Adipocyte (in vitro differentiated cells): ENCODE data around the gene ADGRL2.
A peak's percentile ranks its signal among the peaks of the same experiment; 100 is the strongest.

ENCODE experiments used
- DNase-seq: peaks from one replicate; pipeline ENCODE4 v3.0.0-alpha.2; 2015; ENCODE audit warnings: low read depth
- H3K27me3 ChIP-seq: replicated peaks from 2 replicates; pipeline ENCODE4 v1.7.0; 2013; ENCODE audit warnings: mild to moderate bottlenecking, low read length, moderate library complexity; ENCODE audit not compliant: control insufficient read depth, insufficient read depth
- H3K36me3 ChIP-seq: 2 replicates; pipeline ENCODE4 v1.7.0; 2013; ENCODE audit warnings: low read length, mild to moderate bottlenecking, moderate library complexity; ENCODE audit not compliant: control insufficient read depth, insufficient read depth, severe bottlenecking
- H3K4me1 ChIP-seq: 2 replicates; pipeline ENCODE4 v1.7.0; 2013; ENCODE audit warnings: mild to moderate bottlenecking, low read length, moderate library complexity; ENCODE audit not compliant: control insufficient read depth, insufficient read depth
- H3K4me3 ChIP-seq: 2 replicates; pipeline ENCODE4 v1.7.0; 2013; ENCODE audit warnings: mild to moderate bottlenecking, low read length, moderate library complexity
- H3K9ac ChIP-seq: 2 replicates; pipeline ENCODE4 v1.7.0; 2013; ENCODE audit warnings: mild to moderate bottlenecking, low read length, moderate library complexity
- H3K9me3 ChIP-seq: 2 replicates; pipeline ENCODE4 v1.7.0; 2013; ENCODE audit warnings: mild to moderate bottlenecking, low read length, moderate library complexity; ENCODE audit not compliant: control insufficient read depth

The ADGRL2 gene

DNA sequence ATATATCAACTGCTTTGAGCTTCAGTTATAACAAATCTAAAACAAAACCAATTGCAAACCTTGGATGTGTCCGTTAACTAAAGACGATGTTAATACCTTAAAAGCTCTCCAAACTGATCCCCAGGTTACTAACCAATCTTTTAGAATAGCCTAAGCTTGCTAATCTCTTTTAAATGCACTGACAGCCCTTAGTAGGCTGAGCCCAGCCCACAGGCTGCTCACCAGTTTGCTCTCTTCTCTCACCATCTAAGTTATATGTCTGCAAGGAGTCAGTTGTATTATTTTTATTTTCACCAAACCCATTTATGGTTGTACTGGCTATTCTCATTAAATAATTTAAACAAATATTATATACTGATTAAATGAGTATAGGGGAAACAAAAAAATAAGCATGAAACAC, 199.5 kb downstream of the ADGRL2 start:
- Histone ChIP-seq H3K9me3 (no peaks in the 10 kb centered on the region), H3K4me1 (peaks cover 7% of the 10 kb centered on the region), H3K9ac (no peak overlapping the region), H3K27me3 (no peaks in the 10 kb centered on the region), H3K36me3 (no peaks in the 10 kb centered on the region), H3K4me3 (no peak overlapping the region)
- no peak for DNase-seq

DNA sequence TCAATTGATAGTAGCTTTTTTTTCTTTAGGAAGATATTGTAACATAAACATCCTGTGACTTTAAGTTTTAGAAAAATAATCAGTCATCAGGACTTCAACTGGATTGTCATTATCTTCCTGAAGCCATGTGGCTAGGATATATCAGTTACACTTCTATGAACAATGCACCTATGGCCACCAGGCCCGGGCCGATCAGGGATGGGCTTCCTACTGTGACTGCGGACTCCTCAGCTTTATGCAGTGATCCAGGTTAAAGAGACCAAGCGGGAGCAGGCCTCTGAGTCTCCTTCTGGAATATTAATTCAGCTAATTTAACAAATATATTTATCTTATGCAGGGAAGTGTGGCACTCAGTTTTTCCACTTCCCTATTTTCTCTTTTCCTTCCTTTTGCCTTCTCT, 200.6 kb downstream of the ADGRL2 start:
- H3K9me3 ChIP-seq = no peaks in the 10 kb centered on the region
- H3K27me3 ChIP-seq = no peaks in the 10 kb centered on the region
- no peak overlapping the region for H3K9ac ChIP-seq
- H3K36me3 ChIP-seq = no peaks in the 10 kb centered on the region
- H3K4me1 ChIP-seq = peaks cover 7% of the 10 kb centered on the region
- H3K4me3 ChIP-seq = no peak overlapping the region
- DNase-seq = no peak

DNA sequence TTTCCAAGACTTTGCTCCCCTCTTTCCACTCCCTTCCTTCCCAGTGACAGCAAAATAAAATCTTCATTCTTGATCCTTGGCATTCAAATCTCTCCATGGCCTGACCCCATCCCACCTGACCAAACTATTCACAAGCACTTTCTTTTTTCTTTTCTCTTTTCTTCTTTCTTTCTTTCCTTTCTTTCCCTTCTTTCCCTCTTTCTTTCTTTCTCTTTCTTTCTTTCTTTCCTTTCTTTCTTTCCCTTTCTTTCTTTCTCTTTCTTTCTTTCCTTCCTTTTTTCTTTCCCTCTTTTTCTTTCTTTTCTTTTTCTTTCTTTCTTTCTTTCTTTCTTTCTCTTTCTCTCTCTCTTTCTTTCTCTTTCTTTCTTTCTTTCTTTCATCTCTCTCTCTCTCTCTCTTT, 207.1 kb downstream of the ADGRL2 start:
- H3K4me3 ChIP-seq = no peak overlapping the region
- no peaks in the 10 kb centered on the region for H3K4me1 ChIP-seq
- no peak overlapping the region for H3K9ac ChIP-seq
- no peaks in the 10 kb centered on the region for H3K27me3 ChIP-seq
- H3K9me3 ChIP-seq = no peaks in the 10 kb centered on the region
- no peak for DNase-seq
- H3K36me3 ChIP-seq = no peaks in the 10 kb centered on the region

DNA sequence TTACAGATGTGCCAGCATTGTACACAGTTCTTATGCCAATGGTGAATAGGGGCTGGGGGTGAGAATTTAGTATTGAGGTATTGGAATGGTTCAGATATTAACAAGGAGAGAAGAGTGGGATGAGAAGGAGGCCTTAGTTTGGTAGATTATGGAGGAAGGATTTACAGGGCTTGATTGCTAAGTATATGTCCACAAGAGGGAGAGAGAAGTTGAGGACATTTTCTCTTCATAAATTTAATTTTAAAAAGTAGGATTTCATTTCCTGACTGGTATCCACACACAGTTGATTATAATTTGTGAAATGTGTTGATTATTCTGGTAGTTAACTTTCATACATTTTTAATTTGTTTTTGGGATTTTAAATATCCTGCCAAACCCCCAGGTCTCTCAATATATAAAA, 213.0 kb downstream of the ADGRL2 start:
- Histone ChIP-seq H3K4me1 (no peaks in the 10 kb centered on the region), H3K27me3 (no peaks in the 10 kb centered on the region), H3K36me3 (no peaks in the 10 kb centered on the region), H3K9me3 (no peaks in the 10 kb centered on the region), H3K9ac (no peak overlapping the region), H3K4me3 (no peak overlapping the region)
- peak; percentile 26 for DNase-seq

DNA sequence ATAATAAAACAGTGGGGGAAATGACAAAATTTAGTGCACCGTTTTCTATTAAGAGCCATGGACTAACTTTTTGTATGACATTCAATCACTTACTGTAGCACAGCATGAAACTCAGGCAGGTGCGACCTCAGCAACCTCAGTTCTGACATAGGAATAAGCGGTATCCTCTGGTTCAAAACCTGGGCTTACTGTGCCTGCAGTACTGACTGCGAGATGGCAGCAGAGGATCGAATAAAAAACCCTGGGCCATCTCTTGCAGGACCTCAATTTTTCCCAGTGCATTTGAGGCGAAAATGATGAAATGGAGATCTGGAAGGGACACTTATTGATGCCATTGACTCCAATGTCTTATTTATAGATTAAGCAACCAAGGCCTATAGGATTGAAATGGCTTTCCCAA, 214.7 kb downstream of the ADGRL2 start:
- Histone ChIP-seq H3K9me3 (peaks cover under 1% of the 10 kb centered on the region), H3K27me3 (no peaks in the 10 kb centered on the region), H3K4me3 (no peak overlapping the region), H3K9ac (no peak overlapping the region), H3K4me1 (no peaks in the 10 kb centered on the region), H3K36me3 (no peaks in the 10 kb centered on the region)
- DNase-seq = no peak

DNA sequence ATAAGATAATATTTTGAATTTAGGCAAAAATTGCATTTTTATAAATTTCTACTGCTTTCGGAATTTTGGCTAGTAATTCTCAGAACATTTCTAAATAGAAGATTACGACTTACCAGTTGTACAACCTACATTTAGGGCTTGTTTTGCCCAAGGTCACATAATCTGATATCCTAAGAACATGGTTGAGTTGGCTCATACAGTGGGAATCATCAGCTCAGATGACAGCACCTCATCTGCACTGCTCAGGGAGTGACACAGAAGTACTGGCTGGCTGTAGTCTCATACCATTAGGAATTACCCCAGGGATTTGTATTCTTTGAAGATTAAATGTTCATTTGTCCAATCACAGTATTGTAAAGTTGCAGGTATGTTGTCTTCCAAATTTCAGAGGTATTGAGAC, 217.6 kb downstream of the ADGRL2 start:
- DNase-seq = no peak
- H3K4me3 ChIP-seq = no peak overlapping the region
- peaks cover 5% of the 10 kb centered on the region for H3K9me3 ChIP-seq
- no peaks in the 10 kb centered on the region for H3K27me3 ChIP-seq
- no peaks in the 10 kb centered on the region for H3K4me1 ChIP-seq
- no peak overlapping the region for H3K9ac ChIP-seq
- H3K36me3 ChIP-seq = no peaks in the 10 kb centered on the region

DNA sequence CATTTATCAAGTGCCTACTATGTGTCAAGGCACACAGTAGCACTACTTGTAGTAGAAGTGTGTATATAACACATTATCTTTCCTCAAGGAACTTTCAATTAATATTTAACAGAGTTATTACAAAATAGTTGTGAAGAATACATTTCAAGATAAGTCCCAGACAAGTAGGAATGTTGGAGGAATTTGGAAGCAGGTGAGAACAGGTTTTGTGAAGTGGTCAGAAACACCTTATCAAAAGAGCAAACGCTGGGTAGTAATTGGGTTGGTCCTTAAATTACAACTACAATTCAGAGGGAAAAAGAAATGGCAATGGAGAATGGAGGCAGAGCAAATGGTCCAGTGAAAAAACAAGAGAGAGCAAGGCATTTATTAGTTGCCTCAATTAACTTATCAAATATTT, 218.8 kb downstream of the ADGRL2 start:
- Histone ChIP-seq H3K27me3 (no peaks in the 10 kb centered on the region), H3K4me1 (no peaks in the 10 kb centered on the region), H3K9me3 (peaks cover 5% of the 10 kb centered on the region), H3K9ac (no peak overlapping the region), H3K4me3 (no peak overlapping the region), H3K36me3 (no peaks in the 10 kb centered on the region)
- no peak for DNase-seq

DNA sequence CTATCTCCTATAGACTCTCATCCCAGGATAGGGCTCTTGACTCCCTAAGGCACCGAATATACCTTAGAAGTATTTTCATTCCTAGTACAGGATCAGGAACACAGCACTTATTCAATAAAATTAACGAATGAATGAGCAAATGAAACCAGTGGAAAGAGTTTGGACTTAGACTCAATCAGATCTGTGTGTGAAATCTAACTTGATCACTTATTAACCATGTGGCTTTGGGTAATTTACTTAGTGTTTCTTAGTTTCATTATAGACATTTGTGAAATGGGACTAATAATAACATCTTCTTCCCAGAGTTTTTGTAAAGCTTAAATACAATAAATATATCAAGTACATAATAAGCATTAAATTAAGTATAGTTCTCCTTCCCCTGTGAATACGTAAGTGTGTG, 230.1 kb downstream of the ADGRL2 start:
- no peak overlapping the region for H3K9ac ChIP-seq
- no peaks in the 10 kb centered on the region for H3K36me3 ChIP-seq
- no peak overlapping the region for H3K4me3 ChIP-seq
- H3K27me3 ChIP-seq = no peaks in the 10 kb centered on the region
- no peaks in the 10 kb centered on the region for H3K4me1 ChIP-seq
- DNase-seq = no peak
- H3K9me3 ChIP-seq = no peaks in the 10 kb centered on the region

DNA sequence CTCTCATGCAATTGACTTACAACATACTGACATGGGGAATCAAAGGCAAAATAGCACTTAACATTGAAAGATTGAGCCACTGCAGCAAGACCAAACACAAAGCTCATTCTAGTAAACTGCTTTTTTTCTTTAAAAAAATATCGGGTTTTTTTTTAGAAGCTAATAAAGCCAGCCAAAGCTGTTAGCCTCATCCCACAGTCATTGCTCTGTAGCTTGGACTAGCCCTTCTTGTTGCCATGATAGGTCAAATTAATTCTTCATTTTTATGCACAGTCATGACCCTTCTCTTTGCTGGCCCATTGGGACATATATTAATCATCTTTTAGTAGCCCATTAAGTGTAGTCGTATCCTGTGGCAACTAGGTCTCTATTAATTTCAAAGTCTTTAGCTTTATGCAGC, 231.3 kb downstream of the ADGRL2 start:
- H3K36me3 ChIP-seq = no peaks in the 10 kb centered on the region
- no peaks in the 10 kb centered on the region for H3K4me1 ChIP-seq
- H3K27me3 ChIP-seq = no peaks in the 10 kb centered on the region
- no peak overlapping the region for H3K4me3 ChIP-seq
- DNase-seq = no peak
- H3K9ac ChIP-seq = no peak overlapping the region
- H3K9me3 ChIP-seq = no peaks in the 10 kb centered on the region

DNA sequence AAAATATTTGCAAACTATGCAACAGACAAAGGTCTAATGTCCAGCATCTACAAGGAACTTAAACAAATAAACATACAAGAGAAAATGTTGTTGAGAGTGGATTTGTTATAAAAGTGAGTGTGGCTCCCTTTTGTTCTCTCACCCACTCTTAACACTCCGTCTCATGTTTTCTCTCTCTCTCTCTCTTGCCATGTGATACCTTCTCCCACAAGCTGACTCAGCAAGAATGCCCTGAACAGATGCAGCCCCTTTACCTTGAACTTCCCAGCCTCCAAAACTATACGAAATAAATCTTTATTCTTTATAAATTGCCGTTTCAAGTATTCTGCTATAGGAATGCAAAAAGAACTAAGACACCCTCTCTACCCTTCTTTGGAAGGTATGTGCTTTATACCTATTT, 234.1 kb downstream of the ADGRL2 start:
- H3K36me3 ChIP-seq = no peaks in the 10 kb centered on the region
- no peaks in the 10 kb centered on the region for H3K27me3 ChIP-seq
- H3K4me3 ChIP-seq = no peak overlapping the region
- H3K9ac ChIP-seq = no peak overlapping the region
- no peaks in the 10 kb centered on the region for H3K4me1 ChIP-seq
- DNase-seq = no peak
- no peaks in the 10 kb centered on the region for H3K9me3 ChIP-seq
